DND-41 (cell line): ENCODE measurements around the gene CDCP1.

ENCODE experiments used
- ATAC-seq: fragments of 200-7000 bp; cut with Tn5 transposase; 3 replicates; pipeline ENCODE4 v1.9.1; 2021; ENCODE audit warnings: low read depth; ENCODE audit not compliant: insufficient read depth
- DNase-seq: peaks from one replicate; pipeline ENCODE4 v3.0.0-alpha.2; 2020
- H2AFZ ChIP-seq: 2 replicates; pipeline ENCODE4 v1.6.0; 2012; ENCODE audit warnings: low read depth, low read length
- H3K27ac ChIP-seq: 2 replicates; pipeline ENCODE4 v1.5.1; 2012; ENCODE audit warnings: low read length, inconsistent platforms
- H3K27me3 ChIP-seq: fragments of 200-600 bp; sonication (generic); 2 replicates; pipeline ENCODE4 v1.6.0; 2012; ENCODE audit warnings: low read length, mild to moderate bottlenecking, inconsistent platforms; ENCODE audit not compliant: insufficient read depth, poor library complexity
- H3K36me3 ChIP-seq: 2 replicates; pipeline ENCODE4 v1.5.1; 2012; ENCODE audit warnings: low read length, inconsistent platforms; ENCODE audit not compliant: insufficient read depth
- H3K4me1 ChIP-seq: 2 replicates; pipeline ENCODE4 v1.5.1; 2012; ENCODE audit warnings: mild to moderate bottlenecking, low read length; ENCODE audit not compliant: insufficient read depth
- H3K4me2 ChIP-seq: 2 replicates; pipeline ENCODE4 v1.6.0; 2012; ENCODE audit warnings: mild to moderate bottlenecking, moderate library complexity, low read length, inconsistent platforms; ENCODE audit not compliant: insufficient read depth
- H3K4me3 ChIP-seq, 2 experiments: fragments of 200-600 bp in 1 of 2; shearing (Covaris generic) in 1 of 2; 2 replicates each; pipeline ENCODE4 v1.5.1; 2012 to 2016; ENCODE audit warnings: inconsistent platforms in 2 of 2, low read length in 2 of 2, mild to moderate bottlenecking in 2 of 2, low read depth in 1 of 2, moderate library complexity in 1 of 2
- H3K79me2 ChIP-seq: 2 replicates; pipeline ENCODE4 v1.6.0; 2012; ENCODE audit warnings: low read length, inconsistent platforms; ENCODE audit not compliant: insufficient read depth
- H3K9ac ChIP-seq: 2 replicates; pipeline ENCODE4 v1.6.0; 2012; ENCODE audit warnings: low read depth, mild to moderate bottlenecking, inconsistent platforms, low read length, moderate library complexity
- H3K9me3 ChIP-seq: 2 replicates; pipeline ENCODE4 v1.5.1; 2012; ENCODE audit warnings: low read length, moderate library complexity, mild to moderate bottlenecking, inconsistent platforms; ENCODE audit not compliant: insufficient read depth, severe bottlenecking
- H4K20me1 ChIP-seq: 2 replicates; pipeline ENCODE4 v1.6.0; 2012; ENCODE audit warnings: low read length; ENCODE audit not compliant: insufficient read depth
- EZH2 ChIP-seq: IDR thresholded peaks from 3 replicates; pipeline ENCODE4 v1.6.1; 2012; ENCODE audit warnings: borderline replicate concordance, low read depth, mild to moderate bottlenecking, moderate library complexity, low read length, inconsistent platforms; ENCODE audit not compliant: severe bottlenecking
- TF ChIP-seq, protein P1 (sequence below): IDR thresholded peaks from 2 replicates; pipeline ENCODE4 v1.5.1; 2012; ENCODE audit warnings: borderline replicate concordance, low read length, moderate library complexity, mild to moderate bottlenecking; ENCODE audit not compliant: poor library complexity, severe bottlenecking; ENCODE audit errors: extremely low read depth

Gene CDCP1

DNA sequence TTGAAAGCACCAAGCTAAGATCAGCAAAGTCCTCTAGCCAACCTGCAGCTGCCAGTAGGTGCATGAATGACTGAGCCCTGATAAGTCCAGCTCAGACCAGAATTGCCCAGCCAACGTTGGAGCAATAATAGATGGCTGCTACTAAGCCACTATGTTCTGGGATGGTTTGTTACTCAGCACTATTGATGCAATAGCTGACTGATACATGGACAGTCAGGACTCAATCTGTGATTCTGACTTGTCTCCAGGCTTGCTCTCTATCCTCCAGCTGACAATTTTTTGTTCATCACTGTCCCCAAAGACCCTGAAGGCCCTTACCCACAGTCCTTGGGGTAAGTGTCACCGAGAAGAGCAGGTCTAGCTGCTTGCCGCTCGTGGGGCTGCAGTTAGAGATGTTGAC, 55.3 kb downstream of the CDCP1 start:
- Histone ChIP-seq H3K9ac (no peak overlapping the region), H3K79me2 (no peaks in the 10 kb centered on the region), H4K20me1 (no peaks in the 10 kb centered on the region), H3K9me3 (no peaks in the 10 kb centered on the region), H3K4me2 (no peak overlapping the region), H3K4me3 (no peak overlapping the region), H3K27me3 (no peaks in the 10 kb centered on the region), H2AFZ (no peak overlapping the region), H3K36me3 (no peaks in the 10 kb centered on the region), H3K4me1 (peaks cover 15% of the 10 kb centered on the region), H3K27ac (no peak overlapping the region)
- DNase-seq, result no peak
- ATAC-seq, result no peak
- TF ChIP-seq, protein P1, sequence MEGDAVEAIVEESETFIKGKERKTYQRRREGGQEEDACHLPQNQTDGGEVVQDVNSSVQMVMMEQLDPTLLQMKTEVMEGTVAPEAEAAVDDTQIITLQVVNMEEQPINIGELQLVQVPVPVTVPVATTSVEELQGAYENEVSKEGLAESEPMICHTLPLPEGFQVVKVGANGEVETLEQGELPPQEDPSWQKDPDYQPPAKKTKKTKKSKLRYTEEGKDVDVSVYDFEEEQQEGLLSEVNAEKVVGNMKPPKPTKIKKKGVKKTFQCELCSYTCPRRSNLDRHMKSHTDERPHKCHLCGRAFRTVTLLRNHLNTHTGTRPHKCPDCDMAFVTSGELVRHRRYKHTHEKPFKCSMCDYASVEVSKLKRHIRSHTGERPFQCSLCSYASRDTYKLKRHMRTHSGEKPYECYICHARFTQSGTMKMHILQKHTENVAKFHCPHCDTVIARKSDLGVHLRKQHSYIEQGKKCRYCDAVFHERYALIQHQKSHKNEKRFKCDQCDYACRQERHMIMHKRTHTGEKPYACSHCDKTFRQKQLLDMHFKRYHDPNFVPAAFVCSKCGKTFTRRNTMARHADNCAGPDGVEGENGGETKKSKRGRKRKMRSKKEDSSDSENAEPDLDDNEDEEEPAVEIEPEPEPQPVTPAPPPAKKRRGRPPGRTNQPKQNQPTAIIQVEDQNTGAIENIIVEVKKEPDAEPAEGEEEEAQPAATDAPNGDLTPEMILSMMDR, result no peak
- no peak for TF ChIP-seq EZH2

DNA sequence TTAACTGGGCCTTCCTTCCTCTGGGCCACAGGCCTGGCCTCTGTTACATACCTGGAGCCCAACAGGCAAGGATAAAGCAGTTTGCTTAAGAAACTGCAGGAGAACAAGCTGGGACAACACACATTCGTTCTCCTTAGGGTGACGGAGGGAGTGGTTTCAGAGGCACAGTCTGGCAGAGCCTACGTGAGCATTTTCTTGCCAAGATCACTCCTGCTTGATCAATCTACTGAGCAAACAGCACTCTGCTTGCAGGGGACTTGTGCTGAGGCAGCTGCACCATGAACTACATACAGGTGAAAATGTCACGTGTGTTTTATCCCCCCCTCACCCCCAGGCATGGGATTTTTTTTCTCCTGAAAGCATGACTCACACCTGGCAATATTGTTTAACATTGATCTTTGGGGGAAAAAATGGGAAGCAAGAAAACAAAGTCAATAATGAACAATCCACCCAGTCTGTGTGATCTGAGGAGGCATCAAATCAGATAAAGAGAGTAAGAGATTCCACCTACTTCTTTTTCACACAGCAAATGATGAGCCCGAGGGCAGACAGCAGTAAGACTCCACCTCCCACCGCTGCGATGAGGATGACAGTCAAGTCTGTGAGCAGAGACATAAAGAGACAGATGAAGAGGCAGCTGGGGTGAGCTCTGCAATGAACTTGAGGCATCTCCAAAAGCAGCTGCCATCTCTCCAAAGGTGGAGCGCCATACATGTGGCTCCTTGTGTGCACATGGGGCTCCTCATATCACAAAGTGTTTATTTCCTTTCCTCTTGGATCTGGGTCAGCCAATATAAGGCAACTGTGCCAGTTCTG, 57.4 kb downstream of the CDCP1 start:
- TF ChIP-seq, protein P1, result no peak
- no peaks in the 10 kb centered on the region for H3K9me3 ChIP-seq
- H3K79me2 ChIP-seq, result no peaks in the 10 kb centered on the region
- no peak overlapping the region for H3K4me2 ChIP-seq
- no peaks in the 10 kb centered on the region for H3K36me3 ChIP-seq
- DNase-seq, result no peak
- no peak for ATAC-seq
- no peak overlapping the region for H3K9ac ChIP-seq
- H3K27ac ChIP-seq, result no peak overlapping the region
- H2AFZ ChIP-seq, result no peak overlapping the region
- H3K4me1 ChIP-seq, result peaks cover 4% of the 10 kb centered on the region
- H4K20me1 ChIP-seq, result no peaks in the 10 kb centered on the region
- peaks cover 4% of the 10 kb centered on the region for H3K27me3 ChIP-seq
- no peak overlapping the region for H3K4me3 ChIP-seq

DNA sequence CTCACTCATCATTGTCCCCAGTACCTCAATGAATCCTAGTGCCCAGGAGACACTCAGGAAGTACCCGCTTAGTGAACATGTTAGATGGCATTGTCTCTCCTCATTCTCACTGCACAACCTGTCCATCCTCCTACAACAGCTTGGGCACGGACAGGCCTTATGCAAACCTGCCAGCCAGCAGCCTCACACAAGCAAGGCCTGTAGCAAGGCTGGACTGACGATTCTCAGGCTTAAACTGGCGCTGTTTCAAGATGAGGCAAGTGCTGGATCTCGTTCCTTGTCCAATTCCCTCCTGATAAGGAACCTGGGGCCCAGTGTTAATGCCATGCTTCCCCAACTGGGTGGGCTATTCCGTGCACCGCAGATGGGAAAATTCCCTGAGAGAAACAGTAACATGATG, 59.0 kb downstream of the CDCP1 start:
- ATAC-seq (no peak), DNase-seq (no peak)
- Histone ChIP-seq H3K27ac (no peak overlapping the region), H3K4me1 (peaks cover 4% of the 10 kb centered on the region), H3K4me2 (no peak overlapping the region), H4K20me1 (no peaks in the 10 kb centered on the region), H3K9me3 (no peaks in the 10 kb centered on the region), H3K4me3 (no peak overlapping the region), H3K79me2 (no peaks in the 10 kb centered on the region), H3K9ac (no peak overlapping the region), H3K36me3 (no peaks in the 10 kb centered on the region), H3K27me3 (peaks cover 4% of the 10 kb centered on the region), H2AFZ (no peak overlapping the region)
- TF ChIP-seq, protein P1, result no peak
- no peak for TF ChIP-seq EZH2
